A549 (cell line): Measurements from ENCODE around the gene RAB5IF.

ENCODE experiments used
- CEBPB ChIP-seq, 2 experiments: fragments of >200 bp in 1 of 2; sonication (Bioruptor Twin) in 1 of 2; formaldehyde crosslinking in 1 of 2; IDR thresholded peaks; 2 replicates each; pipeline ENCODE4 v1.6.1; 2012 to 2016
- ZC3H11A ChIP-seq: fragments of 450-650 bp; IDR thresholded peaks from 2 replicates; pipeline ENCODE4 v1.6.1; 2014; ENCODE audit warnings: antibody characterized with exemption, mild to moderate bottlenecking
- TF ChIP-seq, protein P1 (sequence below): fragments of >200 bp; sonication (Bioruptor Twin); formaldehyde crosslinking; IDR thresholded peaks from 3 replicates; pipeline ENCODE4 v1.5.1; 2016

DNA sequence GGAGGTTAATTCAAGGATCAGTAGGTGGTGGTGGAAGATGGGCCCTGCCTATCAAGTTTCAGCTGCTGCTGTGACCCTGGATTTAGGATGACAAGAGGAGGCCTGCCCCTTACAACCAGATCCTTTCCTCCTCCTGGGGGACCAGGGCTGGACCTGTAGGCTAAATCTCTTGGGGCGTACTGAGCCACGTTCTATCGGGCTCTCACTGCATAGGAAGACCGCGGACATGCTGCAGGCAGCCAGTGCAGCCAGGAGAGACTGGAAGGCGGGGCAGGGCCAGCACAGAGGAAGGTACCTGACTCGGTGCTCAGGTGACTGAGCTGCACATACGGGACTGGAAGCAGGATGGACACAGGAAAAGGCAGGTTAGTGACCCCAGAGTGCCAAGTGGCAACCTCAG, 48.9 kb downstream of the RAB5IF start:
- TF ChIP-seq CEBPB (IDR thresholded peaks at IDR 0.05), result no peak
- TF ChIP-seq, protein P1, sequence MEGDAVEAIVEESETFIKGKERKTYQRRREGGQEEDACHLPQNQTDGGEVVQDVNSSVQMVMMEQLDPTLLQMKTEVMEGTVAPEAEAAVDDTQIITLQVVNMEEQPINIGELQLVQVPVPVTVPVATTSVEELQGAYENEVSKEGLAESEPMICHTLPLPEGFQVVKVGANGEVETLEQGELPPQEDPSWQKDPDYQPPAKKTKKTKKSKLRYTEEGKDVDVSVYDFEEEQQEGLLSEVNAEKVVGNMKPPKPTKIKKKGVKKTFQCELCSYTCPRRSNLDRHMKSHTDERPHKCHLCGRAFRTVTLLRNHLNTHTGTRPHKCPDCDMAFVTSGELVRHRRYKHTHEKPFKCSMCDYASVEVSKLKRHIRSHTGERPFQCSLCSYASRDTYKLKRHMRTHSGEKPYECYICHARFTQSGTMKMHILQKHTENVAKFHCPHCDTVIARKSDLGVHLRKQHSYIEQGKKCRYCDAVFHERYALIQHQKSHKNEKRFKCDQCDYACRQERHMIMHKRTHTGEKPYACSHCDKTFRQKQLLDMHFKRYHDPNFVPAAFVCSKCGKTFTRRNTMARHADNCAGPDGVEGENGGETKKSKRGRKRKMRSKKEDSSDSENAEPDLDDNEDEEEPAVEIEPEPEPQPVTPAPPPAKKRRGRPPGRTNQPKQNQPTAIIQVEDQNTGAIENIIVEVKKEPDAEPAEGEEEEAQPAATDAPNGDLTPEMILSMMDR, result no peak
- no peak for TF ChIP-seq ZC3H11A
